Esophagus mucosa (tissue), 1 donor: Measurements from ENCODE around the gene UBE2V1. TPM values are rescaled to one million over a fixed set of nuclear protein-coding genes. Genes with fewer than 3 reads are reported as not detected.
"Not testable (repeated sequence)": the region's sequence is repeated elsewhere in the genome, so short reads cannot be mapped to it uniquely, and the experiment has no call there.

Experiments used
- ATAC-seq: fragments of 200-7000 bp; cut with Tn5 transposase; one replicate; pipeline ENCODE4 v1.9.1; 2020
- total RNA-seq: library from RNA; stranded (reverse); gene quantifications from one replicate; pipeline ENCODE4 v1.2.4, GENCODE V29; 2023
- donor health status: DM: yes; HTN: yes; CAD: no.

The UBE2V1 gene
- total RNA-seq, 1 donor from 2014 or later: 75.6 TPM

DNA sequence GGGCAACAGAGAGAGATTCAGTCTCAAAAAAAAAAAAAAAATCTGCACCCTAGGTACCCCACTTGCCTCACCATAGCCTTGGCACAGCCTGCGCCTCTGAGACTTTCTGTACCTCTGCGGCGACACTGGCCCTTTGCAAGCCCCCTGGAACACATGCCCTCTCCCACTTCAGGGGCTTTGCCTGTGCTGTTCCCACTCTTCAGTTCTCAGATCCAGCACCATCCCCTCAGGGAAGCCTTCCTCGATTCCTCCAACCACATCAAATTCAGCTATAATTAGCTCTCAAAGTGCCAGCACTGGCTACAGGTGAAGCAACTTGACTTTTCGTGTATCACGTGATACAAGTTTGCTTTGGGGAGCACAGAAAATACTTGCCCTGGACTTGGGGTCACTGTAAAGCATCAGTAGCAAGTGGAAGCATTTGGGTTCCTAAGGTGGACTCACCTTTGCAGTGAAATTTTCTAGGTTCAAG lies 2.1 kb upstream of the UBE2V1 start:
- ATAC-seq: no peak

DNA sequence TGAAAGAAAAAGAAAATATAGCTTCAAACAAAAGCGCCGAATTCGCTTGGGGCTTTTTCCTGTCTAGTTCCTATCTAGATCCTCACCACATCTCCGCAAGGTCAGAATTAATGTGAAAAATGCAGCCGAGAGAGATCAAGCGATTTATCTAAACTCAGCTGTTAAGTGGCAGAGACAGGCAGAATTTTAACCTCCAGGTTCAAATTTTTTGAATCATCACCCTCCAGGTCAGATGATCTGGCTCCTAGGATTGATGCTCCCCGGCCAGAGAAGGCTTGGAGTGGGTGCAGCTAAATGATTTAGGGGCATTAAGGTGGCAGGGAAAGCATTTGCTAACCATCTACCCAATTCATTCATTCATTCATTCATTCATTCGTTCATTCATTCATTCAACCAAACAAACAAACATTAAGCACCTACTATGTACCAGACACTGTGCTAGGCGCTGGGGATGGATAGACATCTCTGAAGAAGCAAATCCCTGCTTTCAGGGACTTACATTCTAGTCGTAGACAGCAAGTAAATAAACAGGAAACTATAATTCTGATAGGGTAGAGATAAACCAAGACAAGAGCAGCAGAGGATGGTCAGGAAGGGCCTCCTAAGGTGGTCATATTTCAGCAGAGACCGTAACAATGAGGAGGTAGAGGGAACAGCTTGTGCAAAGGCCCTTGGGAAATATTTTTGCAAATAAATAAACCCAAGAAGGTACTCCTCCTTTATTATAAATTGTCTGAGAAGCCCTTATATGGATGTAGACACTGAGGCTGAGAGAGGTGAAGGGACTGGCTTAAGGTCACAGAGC lies 672 bp upstream of the UBE2V1 start:
- ATAC-seq: no peak

DNA sequence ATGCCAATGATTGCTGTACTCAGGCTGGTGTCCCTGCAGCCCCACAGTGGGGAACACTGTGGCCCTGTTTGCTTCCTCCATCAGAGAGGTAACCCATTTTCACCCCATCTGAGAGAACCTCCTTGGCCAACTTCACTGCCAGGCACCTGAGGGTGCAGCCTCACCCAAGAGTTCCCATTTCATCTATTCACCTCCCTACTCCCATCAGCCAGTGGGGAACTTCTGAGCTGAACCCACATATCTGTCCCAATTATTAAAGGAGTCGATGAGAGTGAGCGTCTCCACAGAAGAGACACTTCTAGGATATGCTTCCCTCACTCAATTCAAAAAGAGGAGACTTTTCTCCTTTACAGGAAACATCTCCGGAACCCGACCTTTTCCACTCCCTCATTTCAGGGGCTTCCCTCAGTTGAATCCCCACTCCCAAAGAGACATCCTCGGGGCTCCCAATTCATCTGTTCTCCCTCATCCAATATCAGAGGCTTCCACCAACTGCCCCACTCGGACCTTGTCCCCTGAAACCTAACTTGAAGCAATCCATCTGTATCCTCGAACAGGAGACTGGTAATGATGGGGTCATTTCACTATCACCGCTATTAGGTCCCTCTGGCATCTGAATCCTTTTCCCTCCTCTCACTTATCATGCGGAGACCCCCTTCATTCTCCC lies 988 bp downstream of the UBE2V1 start:
- ATAC-seq: no peak

DNA sequence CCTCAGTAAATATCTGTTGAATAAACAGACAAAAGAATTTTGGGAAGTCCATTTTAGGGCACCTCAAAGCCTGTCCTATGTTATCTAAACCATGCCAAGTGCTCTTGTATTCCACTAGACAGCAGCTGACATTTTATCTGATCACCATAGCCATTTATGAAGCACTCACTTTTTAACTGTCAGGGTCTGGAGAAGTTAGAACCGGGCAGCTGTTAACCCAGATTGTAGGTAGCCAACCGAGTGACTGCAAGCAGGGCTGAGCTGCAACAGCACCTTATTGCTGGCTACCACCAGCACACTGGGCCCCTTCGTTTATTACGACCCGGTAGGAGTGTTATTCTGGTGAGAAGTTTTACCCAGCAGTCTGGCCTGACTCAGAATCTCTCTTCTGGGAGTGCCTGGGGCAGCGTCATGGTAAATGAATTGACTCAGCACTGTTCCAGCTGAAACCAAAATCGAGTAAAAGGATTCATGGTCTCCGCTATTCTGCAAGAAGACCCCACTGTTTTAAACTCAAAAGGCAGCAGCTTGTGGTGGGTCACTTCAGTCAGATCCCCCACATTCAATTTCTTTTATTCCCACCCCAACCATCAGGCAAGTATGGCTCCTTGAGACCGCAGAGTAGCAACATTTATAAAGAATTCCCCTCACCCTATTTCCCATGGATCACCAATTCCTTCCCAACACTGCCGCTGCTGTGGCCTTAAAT lies 1.7 kb downstream of the UBE2V1 start:
- peak; percentile 40 for ATAC-seq

DNA sequence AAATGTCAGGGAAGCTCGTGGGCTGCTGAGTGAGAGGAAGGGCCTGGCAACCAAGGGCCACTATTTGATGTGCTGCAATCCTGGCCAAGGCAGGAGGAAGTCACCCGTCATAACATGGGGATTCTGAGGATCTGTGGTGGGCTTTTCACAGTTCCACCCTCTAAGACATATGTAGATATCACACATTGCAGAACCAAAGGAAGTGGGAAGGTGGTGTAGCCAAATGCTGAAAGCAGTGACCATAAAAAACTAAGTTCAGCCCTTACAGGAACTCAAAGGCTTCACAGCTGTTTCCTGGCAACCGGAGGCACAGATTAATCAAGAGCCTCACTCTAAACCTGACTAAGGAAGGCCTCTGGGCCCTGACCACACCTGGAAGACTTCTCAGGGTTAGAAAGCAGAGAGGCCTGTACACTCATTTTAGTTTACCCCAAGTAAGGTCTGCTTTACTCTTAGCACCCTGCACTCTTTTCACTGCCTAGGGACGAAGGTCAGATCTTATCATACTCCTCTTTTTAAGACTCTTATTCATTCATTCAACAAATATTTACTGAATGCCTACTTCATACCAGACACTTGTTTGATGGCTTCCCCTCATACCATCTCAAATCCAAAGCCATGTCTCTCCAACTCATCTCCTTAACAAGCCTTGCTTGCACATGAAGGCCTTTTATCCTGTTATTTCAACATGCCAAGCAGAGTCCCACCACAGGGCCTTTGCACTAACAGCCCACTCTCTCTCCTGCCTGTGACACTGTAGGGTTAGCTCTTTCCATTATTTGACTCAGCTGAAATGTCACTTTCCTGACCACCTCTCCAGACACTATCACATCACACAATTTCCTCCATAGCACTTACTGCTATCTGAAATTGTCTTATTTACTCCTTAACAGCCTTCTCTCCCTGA lies 2.6 kb downstream of the UBE2V1 start:
- ATAC-seq: peak; percentile 52

DNA sequence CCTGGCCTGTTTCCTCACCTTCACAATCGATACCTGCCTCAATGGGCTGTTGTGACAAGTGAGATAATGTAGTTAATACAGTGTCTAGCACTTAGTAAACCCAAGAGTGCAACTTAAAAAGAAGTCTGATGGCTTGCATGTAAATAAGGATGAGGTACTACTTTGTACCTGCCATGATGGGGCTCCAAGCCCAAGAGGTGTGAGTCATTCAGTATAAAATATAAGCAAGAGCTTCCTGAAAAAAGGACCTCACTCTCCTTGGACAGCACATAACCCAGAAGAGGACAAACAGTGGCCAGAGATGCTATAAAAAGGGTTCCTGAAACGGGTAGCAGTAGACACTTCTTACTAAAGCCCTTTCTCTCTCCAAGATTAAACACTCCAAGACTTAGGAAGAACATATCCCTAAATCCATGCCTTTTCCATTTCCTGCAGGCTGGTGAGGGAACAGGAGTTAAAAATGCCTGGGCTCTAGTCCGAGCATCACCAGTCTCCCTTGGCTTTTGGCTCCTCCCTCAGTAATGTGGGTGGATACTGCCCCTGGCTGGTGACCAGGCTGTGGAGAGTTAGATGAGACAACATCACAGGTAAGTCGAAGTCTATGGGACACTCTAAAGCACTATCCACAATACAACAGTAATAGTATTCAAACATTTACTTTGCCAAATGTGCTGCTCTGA lies 4.3 kb downstream of the UBE2V1 start:
- no peak for ATAC-seq

DNA sequence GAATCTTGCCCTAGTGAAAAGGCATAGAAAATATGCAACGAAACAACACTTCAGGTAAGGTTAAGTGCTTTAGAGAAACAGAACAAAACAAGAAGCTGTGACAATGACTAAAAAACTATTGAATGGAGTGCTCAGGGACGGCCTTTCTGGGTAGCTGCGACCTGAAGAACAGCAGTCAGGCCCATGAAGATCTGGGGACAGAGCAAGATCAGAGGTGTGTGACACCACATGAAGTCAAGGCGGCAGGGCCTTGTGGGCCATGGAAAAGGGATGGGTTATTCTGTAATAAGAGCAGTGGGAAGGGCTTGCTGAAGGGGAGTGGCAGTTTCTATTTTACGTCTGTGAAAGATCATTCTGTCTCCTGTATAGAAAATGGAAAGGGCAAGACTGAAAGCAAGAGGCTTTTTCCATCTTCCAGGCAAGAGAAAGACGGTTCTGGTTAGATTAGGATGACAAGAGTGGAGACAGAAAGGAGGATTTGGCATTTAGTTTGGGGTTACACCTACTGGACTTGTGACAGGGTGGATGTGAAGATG lies 5.1 kb downstream of the UBE2V1 start:
- no peak for ATAC-seq

DNA sequence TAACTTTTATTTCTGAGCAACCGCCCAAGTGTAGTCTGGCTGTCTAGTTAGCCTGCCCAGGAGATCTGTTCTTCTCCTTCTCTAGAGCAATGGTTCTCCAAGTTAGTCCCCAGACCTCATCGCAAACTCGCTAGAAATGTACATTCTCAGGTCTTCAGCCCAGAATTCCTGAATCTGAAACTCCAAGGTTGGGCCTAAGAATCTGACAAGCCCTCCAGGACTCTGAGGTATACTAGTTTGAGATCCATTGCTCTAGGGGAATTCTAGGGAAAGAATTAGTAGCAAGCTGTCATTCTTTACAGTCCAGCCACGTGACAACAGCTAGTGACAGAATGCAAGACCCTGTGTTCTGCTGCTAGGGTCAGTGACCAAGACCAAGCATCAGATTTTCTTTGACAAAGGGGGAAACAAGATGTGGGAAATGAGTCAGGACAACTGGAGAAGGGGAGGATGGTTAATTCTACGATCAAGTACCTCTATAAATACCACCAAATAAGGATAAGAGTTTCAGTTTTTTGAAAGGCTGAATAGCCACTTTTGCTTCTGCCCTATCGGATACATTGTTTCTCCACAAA lies 5.8 kb downstream of the UBE2V1 start:
- no peak for ATAC-seq

DNA sequence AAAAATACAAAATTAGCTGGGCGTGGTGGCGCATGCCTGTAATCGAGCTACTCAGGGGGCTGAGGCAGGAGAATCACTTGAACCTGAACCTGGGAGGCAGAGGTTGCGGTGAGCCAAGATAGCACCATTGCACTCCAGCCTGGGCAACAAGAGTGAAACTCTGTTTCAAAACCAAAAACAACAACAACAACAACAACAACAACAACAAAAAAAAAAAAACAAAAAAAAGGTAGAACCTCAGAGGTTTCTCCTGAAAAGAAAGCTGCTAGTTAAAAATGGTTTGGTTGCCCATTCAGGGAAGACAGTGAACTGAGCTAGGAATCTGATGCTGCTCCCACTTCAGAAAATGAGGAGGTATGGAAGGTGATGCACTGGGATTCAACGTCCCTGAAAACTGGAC lies 6.3 kb downstream of the UBE2V1 start:
- not testable (repeated sequence) for ATAC-seq

DNA sequence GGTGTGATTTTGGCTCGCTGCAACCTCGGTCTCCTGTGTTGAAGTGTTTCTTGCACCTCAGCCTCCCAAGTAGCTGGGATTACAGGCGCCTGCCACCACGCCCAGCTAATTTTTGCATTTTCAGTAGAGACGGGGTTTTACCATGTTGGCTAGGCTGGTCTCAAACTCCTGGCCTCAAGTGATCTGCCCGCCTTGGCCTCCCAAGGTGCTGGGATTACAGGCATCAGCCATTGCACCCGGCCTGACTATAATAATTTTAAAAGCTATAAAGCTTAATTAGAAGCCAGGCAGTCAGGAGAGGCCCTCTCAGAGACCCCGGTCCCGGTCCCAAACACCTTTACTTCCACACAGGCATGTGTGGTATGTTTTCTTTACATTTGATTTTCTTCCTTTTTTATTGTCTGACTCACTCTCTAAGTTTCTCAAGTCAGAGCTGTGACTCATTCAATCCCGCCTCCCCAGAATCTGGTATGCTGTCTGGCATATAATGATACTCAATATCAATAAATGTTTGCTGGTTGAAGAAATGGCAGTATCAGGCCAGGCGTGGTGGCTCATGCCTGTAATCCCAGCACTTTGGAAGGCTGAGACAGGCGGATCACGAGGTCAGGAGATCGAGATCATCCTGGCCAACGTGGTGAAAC lies 9.4 kb downstream of the UBE2V1 start:
- peak; percentile 67 for ATAC-seq

DNA sequence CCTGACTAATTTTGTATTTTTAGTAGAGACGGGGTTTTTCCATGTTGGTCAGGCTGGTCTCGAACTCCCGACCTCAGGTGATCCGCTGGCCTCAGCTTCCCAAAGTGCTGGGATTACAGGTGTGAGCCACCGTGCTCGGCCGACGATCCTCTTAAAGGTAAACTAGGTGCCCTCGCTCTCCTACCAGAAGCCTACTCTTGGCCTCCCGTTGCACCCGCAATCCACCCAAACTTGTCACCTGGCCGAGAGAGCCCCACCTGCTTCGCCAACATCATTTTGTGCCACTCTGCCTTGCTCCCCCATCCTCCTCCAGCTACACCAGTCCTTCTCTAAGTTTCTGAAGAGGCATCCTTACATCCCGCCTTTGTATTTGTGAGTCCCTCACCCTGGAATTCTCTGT lies 10.4 kb downstream of the UBE2V1 start:
- not testable (repeated sequence) for ATAC-seq

DNA sequence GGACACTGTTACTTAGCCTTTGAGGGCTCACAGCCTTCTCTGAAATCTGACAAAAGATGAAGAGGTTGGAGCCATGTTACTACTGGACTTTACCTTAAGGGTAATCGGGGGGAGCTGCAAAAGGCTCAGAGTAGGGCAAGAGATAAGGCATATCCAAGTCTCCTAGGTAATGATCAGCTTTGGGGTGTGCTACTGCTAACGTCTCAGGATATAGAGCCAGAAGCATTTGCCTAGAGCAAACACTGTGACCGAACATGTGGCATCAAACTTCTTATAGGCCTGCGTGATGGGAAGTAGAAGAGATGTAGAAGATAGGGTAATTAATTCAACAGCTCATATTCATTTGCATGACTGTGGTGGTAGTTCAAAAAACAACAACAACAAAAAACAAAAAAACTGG lies 11.1 kb downstream of the UBE2V1 start:
- no peak for ATAC-seq

DNA sequence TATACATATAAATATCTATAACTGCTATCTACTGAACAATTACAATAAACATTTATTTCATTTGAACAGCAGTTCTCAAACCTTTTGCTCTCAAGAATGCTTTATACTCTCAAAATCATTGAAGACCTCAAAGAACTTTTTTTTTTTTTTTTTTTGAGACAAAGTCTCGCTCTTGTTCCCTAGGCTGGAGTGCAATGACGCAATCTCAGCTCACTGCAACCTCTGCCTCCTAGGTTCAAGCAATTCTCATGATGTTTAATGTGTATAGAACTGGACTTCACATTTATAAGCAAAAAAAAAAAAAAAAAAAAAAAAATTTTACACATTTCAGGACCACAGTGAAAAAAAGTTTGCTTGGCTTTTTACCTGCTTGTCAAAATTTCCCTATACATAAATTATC lies 11.7 kb downstream of the UBE2V1 start:
- ATAC-seq: no peak

DNA sequence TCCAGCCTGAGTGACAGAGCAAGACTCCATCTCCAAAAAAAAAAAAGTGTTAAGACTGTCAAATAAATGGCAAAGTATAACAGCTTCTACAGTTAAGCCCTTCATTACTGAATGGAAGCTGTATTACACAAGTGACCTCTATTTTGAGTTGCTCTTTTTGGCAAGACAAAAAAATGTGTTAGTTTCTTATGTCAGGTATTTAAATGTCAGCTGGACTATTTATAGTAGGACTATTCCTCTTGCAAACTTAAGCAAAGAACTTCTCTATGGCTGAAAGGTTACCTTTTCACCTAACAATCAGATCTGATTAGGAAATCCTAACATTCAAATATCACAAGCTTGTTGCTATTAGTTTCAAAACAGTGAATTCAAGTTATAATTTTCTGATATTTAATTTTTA lies 12.4 kb downstream of the UBE2V1 start:
- no peak for ATAC-seq

DNA sequence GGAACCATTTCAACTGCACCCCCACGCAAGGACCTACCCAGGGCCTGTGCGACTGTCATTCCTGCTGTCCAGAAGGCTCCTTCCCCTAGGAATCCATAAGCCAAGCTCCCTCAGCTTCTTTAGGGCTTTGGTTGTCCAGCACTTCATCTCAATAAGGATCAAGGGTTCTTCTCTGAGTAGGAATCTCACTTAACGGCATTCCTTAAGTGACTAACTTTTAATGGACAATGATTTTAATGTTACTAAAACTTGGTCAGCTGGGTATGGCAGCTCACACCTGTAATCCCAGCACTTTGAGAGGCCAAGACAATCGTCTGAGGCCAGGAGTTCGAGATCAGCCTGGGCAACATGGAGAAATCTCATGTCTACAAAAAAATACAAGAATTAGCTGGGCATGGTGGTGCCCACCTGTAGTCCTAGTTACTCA lies 13.4 kb downstream of the UBE2V1 start:
- no peak for ATAC-seq

DNA sequence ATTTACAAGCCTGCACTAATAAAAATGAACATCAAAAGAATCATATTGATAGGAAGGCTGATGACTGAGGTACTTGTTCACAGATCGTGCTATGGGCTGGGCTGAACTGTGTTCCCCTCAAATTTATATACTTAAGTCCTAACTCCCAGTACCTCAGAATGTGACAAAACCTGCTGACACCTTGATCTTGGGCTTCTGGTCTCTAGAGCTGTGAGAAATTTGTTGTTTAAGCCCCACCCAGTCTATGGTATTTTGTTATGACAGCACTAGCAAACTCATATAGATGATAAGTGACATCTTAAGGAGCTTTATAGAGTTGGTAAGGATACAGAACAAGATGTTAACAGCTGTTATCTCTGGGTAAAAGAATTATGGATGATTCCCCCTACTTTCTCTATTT lies 13.8 kb downstream of the UBE2V1 start:
- ATAC-seq: peak; percentile 46

DNA sequence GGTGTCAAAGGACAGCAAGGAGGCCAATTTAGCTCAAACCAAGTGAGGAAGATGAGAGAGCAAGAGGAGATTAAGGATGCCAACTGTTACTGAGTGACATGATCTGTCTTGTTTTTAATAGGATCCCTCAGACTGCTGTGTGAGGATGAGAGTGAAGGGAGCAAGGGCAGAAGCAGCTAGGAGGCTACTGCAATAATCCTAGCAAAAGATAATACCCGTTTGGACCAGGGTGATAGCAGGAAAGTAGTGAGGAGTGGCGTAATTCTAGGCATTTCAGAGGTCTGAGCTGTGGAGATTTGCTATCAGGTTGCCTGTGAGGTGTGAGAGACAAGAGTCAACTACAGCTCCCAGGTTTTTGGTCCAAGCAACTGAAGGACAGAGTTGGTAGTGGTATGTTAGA lies 14.7 kb downstream of the UBE2V1 start:
- ATAC-seq: no peak

DNA sequence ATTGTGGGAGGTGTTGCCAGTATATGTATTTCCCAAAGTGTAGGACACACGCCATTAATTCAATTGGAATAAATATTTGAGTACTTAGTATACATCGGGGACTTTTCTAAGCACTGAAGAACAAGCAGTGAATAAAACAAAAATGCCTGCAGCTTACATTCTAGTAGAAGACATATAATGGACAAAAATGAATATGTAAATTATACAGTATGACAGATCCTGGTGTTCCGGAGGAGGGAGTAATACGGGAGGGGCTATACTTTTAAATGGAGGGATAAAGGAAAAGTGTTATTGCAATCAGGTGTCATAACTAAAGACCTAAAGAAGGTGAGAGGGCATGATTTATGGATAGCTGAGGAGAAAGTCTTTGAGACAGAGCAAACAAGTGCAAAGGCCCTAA lies 15.1 kb downstream of the UBE2V1 start:
- ATAC-seq: no peak

DNA sequence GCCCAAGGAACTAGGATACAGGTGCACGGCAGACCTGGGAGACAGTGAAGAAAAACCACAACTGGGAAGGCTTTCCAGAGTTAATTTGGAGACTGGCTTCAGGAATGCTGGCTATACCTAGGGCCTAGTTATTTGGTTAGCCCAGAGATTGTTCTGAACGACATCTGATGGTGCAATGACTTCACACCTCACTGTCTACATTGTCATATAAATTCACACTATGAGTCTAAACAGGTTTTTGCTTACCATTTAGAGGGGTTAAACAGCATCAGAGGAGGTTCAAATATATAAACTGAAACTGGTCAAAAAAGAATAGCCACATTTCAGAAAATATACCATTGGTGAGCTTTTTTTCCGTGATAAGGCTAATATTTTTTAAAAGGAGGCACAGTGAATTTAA lies 16.7 kb downstream of the UBE2V1 start:
- ATAC-seq: no peak

DNA sequence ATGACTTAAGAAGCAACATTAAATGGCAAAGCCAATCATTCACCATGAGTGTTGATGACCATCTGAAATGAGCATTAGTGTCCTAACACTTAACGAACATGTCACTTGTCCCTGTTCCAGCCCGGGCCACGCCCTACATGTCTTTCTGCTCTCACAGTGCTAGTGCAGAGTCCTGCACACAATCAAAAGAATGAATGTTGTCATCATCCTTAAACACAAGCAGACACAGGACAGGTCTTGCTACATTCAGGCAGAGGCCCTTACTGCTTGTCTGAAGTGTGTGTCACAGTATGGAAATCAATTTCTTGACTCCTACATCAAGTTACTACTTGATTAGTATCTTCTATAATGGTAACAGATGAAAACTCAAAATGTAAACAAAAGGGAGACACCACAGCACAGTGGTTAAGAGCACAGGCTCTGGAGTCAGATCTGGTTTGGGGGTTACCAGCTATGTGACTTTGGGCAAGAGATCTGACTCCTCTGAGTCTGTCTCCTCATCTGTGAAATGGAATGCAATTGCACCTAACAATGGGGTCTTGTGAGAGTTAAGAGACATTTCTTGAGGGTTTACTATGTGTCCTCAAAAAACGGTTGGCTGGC lies 17.4 kb downstream of the UBE2V1 start:
- ATAC-seq: peak; percentile 88
